Measurements from ENCODE around the gene SLC39A7. TPM values are rescaled to one million over a fixed set of nuclear protein-coding genes. Genes with fewer than 3 reads are reported as not detected.

The SLC39A7 gene
- total and polyA plus RNA-seq, 2 of the 13 experiments (the other 11 are each of a cell fraction or from before 2014, with no cell fraction given), result 142 to 229 TPM

DNA sequence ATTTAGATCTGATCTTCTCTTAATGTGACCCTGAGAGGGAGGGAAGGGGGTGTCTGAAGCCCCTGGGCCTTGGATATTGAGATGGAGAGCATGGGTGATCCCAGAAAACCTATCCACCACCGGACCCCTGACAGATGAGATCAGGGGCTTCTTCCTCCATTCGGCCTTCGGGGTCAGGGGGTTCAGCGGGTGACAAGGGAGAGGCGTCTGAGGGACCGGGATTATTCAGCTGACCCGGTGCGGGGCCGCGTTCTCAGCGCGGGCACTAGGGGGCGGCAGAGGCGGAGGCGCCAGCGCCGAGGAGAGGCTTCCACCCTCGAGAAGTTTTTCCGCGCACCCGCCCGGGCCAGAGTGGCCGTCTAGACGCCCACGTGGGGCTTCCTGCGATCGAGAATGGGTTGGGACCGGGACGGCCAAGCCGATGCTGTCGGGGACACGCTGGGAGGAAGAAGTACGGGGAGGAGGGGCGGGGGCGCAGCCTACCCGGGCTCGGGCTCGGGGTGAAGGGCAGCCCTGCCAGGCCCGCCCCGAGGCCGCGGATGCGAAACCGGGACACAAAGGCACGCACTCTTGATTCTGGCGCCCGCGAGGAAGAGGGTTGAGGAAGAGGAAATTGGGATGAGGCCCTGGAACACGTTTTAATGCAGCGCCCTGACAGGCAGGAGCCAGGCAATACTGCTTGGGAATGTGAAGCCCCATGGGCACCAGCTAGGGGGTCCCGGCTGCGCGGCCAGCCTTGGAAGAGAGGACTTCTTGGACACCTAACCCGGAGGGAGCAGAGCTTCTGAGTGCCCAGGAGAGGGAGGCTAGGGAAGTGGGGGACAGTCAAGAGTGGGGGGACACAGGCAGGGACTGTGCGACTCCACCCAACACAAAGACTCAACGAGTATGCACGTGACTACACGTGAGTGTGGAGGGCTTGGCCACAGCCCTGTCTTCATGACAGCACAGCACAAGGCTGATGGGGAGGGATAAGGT is 39.0 kb upstream of the SLC39A7 start (continued):
- TF ChIP-seq, protein P1, sequence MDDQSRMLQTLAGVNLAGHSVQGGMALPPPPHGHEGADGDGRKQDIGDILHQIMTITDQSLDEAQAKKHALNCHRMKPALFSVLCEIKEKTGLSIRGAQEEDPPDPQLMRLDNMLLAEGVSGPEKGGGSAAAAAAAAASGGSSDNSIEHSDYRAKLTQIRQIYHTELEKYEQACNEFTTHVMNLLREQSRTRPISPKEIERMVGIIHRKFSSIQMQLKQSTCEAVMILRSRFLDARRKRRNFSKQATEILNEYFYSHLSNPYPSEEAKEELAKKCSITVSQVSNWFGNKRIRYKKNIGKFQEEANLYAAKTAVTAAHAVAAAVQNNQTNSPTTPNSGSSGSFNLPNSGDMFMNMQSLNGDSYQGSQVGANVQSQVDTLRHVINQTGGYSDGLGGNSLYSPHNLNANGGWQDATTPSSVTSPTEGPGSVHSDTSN (CRISPR knock-in tag; IDR thresholded peaks at IDR 0.05; ENCODE audit: borderline replicate concordance), result no peak
- TF ChIP-seq MIER3 (CRISPR knock-in tag; IDR thresholded peaks at IDR 0.05; ENCODE audit: borderline replicate concordance), result no peak
- TF ChIP-seq SNAI1 (CRISPR knock-in tag; IDR thresholded peaks at IDR 0.05; ENCODE audit: borderline replicate concordance), result no peak
- no peak for TF ChIP-seq ZBTB10 (CRISPR knock-in tag; IDR thresholded peaks at IDR 0.05; ENCODE audit: borderline replicate concordance)
- TF ChIP-seq MXD1 (CRISPR knock-in tag; IDR thresholded peaks at IDR 0.05), result peak; percentile 67; the same call in 1 of the 2 replicates
- 0 out of 2 replicates have a peak, but pooled peaks have one; percentile 32 for TF ChIP-seq ZNF576 (CRISPR knock-in tag; IDR thresholded peaks at IDR 0.05)
- no peak for TF ChIP-seq SRSF9 (IDR thresholded peaks at IDR 0.05; ENCODE audit: borderline replicate concordance, insufficient read depth, low read depth, low read length, poor library complexity, severe bottlenecking)
- TF ChIP-seq TSC22D2 (CRISPR knock-in tag; IDR thresholded peaks at IDR 0.05; ENCODE audit: borderline replicate concordance), result no peak
- no peak for TF ChIP-seq ZNF335 (CRISPR knock-in tag; IDR thresholded peaks at IDR 0.05)
- no peak for TF ChIP-seq ZNF317 (CRISPR knock-in tag; IDR thresholded peaks at IDR 0.05)
- no peak for TF ChIP-seq KAT2B (IDR thresholded peaks at IDR 0.05; ENCODE audit: borderline replicate concordance, low read depth, low read length)
- TF ChIP-seq GABPA (IDR thresholded peaks at IDR 0.05; ENCODE audit: low read depth, low read length), result no peak
- no peak for TF ChIP-seq GABPA (CRISPR knock-in tag; IDR thresholded peaks at IDR 0.05; ENCODE audit: low read depth)
- no peak for TF ChIP-seq NR2F1 (CRISPR knock-in tag; IDR thresholded peaks at IDR 0.05)
- TF ChIP-seq ZNF235 (CRISPR knock-in tag; IDR thresholded peaks at IDR 0.05; ENCODE audit: borderline replicate concordance), result 0 out of 2 replicates have a peak, but pooled peaks have one; percentile 51
- TF ChIP-seq, protein P2, sequence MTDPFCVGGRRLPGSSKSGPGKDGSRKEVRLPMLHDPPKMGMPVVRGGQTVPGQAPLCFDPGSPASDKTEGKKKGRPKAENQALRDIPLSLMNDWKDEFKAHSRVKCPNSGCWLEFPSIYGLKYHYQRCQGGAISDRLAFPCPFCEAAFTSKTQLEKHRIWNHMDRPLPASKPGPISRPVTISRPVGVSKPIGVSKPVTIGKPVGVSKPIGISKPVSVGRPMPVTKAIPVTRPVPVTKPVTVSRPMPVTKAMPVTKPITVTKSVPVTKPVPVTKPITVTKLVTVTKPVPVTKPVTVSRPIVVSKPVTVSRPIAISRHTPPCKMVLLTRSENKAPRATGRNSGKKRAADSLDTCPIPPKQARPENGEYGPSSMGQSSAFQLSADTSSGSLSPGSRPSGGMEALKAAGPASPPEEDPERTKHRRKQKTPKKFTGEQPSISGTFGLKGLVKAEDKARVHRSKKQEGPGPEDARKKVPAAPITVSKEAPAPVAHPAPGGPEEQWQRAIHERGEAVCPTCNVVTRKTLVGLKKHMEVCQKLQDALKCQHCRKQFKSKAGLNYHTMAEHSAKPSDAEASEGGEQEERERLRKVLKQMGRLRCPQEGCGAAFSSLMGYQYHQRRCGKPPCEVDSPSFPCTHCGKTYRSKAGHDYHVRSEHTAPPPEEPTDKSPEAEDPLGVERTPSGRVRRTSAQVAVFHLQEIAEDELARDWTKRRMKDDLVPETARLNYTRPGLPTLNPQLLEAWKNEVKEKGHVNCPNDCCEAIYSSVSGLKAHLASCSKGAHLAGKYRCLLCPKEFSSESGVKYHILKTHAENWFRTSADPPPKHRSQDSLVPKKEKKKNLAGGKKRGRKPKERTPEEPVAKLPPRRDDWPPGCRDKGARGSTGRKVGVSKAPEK (CRISPR knock-in tag; IDR thresholded peaks at IDR 0.05; ENCODE audit: borderline replicate concordance), result peak; percentile 79; the same call in 1 of the 2 replicates
- TF ChIP-seq MXI1 (IDR thresholded peaks at IDR 0.05; ENCODE audit: borderline replicate concordance, low read depth, low read length), result peak; percentile 36; the same call in 1 of the 3 replicates
- TF ChIP-seq ZMAT3 (CRISPR knock-in tag; conservative IDR thresholded peaks at IDR 0.05), result peak; percentile 62; the same call in 1 of the 2 replicates
- no peak for TF ChIP-seq SALL2 (CRISPR knock-in tag; IDR thresholded peaks at IDR 0.05)
- no peak for TF ChIP-seq ZNF24 (IDR thresholded peaks at IDR 0.05)
